ENCODE measurements around the gene DCDC1.
"Not testable (repeated sequence)": the region's sequence is repeated elsewhere in the genome, so short reads cannot be mapped to it uniquely, and the experiment has no call there.

Gene DCDC1

DNA sequence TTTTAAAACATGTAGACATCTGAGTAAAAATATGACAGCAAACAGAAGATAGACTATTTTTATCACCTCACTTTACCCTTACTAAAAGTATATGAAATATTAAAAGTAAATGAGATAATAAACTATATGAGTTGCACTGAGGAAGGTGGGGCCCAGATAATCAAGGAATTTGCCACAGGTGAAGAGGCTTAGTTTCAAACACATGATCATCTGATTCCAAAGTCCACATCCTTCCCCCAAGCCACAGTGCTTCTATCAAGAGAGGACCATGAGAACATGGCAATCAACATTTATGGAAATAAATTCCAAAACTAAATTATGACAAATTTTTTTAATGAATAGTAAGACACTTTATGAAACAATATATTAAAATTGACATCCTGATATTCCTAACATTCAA is 384.0 kb downstream of the DCDC1 start:
- DNase-seq (ENCODE audit: low spot score), result no peak

DNA sequence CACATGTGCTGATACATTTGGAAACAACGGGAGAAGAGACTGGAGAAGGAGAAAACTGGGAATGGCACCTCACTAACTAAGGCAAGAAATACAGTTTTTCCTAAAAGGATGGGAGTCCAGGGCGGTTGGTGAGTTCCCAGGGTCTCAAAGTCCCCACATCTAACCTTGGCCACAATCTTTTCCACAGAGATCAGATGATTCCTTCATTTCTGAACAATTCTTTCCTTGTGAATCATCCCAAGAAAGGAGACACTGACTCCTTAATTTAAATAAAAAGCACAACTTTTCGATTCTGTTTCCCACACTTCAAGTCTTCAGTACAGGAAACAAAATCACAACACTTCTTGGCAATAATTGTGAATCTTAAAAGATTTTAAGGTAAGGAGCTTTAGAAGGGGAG is 384.7 kb downstream of the DCDC1 start:
- DNase-seq (ENCODE audit: low spot score), result no peak

- DNase-seq (ENCODE audit: low spot score), result no peak
Observed at GRCh38 chr11:30984442-30984816, 385.1 kb downstream of the DCDC1 start.

DNA sequence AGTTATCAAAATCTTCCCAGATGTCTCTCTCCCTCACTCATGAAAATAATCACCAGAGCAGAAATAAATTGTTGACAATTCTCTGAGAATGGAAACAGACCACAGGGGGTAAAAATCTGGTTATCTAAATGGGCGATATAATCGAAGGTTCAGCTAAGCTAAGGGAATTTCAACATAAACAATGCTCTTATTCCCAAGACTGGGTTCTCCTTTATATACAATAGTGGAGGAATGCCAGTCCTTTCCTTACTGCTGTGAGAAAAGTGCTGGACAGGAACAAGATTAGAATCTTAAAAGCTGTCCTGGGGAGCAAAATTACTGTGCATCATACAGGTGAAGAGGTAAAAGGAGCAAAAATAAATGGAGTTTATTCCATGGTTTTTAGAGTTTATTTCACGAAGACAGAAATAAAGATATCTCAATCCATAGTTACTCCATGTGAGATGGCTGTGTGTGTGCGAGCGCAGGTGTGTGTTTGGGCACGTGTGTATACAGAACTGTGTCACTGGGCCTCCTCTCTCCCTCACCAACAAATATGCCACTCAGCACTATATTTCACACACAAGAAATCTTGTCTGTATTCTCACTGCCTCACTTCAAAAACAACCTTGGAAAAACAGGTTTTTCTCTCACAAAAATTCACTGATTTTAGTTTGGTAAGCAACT is 385.6 kb downstream of the DCDC1 start:
- DNase-seq (ENCODE audit: low spot score), result no peak

GRCh38 chr11:30983143-30983542 is 386.4 kb downstream of the DCDC1 start:
- no peak for DNase-seq (ENCODE audit: low spot score)

- DNase-seq (ENCODE audit: low spot score), result no peak
Observed at GRCh38 chr11:30967579-30967978, 402.0 kb downstream of the DCDC1 start.

DNA sequence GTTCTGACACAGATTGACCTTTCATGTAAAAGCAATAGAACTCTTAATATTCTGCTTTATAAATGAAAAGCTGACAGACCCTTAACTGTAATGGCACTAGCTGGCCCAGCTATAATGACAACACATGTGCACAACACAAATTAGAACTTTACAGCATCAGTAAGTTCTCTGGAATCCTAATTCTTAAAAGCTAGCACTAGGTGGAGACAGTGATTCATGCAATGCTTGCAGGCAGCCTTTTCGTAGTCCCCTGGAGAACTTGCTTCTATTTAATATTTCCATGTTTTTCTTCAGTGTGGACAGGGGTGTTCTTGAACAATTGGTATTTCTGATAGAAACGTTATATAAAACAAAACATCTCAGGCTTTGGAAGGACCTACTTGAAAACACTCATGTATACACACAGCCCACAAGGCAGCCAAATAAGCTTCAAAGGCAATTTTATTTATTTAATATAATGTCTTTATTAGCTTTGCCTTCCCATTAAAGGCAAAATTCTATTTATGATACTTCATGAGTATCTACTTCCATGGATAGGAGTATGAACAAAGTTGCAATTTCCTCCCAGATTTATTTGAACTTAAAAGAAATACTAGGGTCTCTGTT is 409.0 kb downstream of the DCDC1 start:
- peak; percentile 52 for DNase-seq (ENCODE audit: low spot score)

DNA sequence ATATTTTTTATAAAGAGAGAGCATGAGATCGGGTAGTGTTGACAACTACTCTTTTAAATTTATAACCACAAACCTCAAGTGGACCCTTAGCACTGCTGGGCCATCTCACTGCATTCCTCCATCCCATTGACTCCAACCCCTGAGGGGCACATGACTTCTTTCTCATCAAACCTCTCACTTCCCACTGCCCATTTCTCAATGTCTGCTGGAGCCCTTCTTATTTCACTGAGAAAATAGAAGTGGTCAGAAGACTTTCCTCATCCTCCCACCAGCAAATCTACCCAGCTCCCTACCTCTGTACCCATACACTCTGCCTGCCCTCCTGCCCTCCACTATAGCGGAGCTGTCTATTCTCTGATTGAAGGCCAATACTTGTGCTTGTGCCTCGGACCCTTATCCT is 412.8 kb downstream of the DCDC1 start:
- DNase-seq (ENCODE audit: low spot score), result no peak

GRCh38 chr11:30949838-30950237 is 419.7 kb downstream of the DCDC1 start:
- DNase-seq (ENCODE audit: low spot score), result no peak

DNA sequence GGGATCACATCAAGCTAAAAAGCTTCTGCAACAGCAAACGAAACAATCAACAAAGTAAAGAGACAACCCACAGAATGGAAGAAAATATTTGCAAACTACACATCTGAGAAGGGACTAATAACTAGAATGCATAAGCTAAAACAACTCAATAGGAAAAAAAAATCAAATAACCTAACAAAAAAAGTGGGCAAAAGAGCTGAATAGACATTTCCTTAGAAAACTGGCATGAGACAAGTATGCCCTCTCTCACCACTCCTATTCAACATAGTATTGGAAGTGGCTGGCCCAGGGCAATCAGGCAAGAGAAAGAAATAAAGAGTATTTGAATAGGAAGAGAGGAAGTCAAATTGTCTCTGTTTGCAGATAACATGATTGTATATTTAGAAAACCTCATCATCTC is 421.8 kb downstream of the DCDC1 start:
- DNase-seq (ENCODE audit: low spot score), result not testable (repeated sequence)

DNA sequence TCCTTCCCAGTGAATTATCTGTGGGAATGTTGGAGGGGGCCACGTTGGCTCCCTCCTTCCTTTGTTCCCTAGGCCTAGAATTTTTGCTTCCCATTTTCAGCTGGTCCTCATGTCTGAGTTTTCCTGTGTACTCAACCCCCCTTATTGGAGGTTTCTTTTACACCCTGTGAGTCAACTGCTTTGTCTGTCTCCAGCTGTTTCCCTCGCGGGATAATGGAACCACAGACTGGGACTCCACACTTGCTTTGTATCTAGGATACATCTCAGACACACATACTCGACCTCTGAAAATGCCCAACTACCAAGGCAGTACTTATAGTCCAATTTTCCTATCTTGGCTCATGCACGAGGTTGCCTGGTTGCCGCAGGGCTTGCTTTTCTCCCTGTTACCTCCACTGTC is 430.7 kb downstream of the DCDC1 start:
- DNase-seq (ENCODE audit: low spot score), result no peak

- DNase-seq (ENCODE audit: low spot score), result no peak
Observed at GRCh38 chr11:30938171-30938570, 431.4 kb downstream of the DCDC1 start.

- no peak for DNase-seq (ENCODE audit: low spot score)
Observed at GRCh38 chr11:30936491-30936890, 433.0 kb downstream of the DCDC1 start.

DNA sequence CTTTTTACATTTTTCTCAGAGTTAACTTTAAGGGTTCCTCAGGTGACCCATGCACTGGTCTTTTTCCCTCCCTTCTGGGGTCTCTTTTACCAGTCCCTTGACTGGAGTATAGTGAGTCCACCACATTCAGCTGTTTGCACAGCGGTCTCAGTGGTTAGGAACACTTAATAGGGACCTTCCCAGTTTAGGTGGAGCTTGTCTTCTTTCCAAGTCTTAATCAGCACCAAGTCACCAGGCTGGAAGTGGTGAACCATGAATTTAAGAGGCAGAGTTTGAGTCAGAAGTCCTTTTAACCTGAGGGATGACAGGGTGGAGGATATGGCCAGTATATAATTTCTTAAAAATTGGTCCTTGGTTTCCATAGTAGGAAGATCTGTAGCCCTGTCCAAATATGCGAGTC is 433.7 kb downstream of the DCDC1 start:
- no peak for DNase-seq (ENCODE audit: low spot score)

DNA sequence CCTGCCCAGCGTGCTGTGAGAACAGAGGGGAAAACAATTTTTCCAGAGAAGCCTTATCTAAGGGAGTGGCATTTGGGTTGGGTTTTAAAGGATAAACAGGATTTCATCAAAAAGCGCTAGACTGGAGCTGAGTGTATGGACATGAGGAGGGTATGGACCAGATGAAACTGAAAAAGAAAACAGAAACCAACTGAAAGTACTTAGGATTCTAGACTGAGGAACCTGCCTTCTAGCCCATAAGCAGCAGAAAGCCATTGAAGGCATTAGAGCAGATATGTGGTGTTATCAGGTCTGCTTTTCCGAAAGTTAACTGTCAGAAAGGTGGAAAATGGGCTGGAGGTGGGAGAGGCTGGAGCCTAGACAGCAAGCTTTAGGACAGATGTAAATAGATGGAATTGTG is 443.4 kb downstream of the DCDC1 start:
- DNase-seq (ENCODE audit: low spot score), result no peak

GRCh38 chr11:30921811-30922210 is 447.7 kb downstream of the DCDC1 start:
- DNase-seq (ENCODE audit: low spot score), result no peak

DNA sequence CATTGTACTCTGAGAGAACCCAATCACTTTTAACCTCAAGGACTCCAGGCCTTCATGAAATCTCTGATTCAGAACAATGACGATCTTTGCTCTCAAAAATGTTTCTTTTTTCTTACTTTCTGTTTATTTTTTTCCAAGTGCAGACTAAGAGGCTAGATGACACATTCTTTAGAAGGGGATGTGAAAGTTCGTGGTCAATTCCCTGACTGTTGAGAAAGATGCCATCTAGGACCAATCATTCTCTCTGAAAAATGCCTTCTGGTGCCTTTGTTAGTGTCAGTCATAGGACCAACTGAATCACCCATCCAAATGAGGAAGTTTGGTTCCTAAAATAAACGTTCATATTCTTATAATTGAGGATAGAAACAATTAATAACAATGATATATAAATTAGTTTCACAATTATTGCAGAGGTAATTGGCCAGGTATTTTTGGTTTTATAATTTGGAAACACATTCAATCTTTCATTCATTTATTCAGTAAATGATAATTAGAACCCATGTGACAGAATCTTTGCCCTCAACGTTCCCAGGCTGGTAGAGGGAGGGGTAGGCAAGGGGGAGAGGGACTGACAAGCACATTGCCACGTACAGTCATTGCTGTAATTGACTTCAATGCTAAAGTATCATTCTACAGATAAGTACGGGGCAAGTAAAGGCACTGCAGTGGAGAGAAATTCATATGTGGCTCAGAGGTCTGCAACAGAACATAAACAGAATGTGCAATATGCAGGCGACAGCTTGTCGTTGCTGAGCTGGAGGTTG is 450.0 kb downstream of the DCDC1 start:
- no peak for DNase-seq (ENCODE audit: low spot score)

- DNase-seq (ENCODE audit: low spot score), result peak; percentile 51
Observed at GRCh38 chr11:30917859-30918478, 451.6 kb downstream of the DCDC1 start.

GRCh38 chr11:30917266-30917665 is 452.3 kb downstream of the DCDC1 start:
- DNase-seq (ENCODE audit: low spot score), result no peak

DNA sequence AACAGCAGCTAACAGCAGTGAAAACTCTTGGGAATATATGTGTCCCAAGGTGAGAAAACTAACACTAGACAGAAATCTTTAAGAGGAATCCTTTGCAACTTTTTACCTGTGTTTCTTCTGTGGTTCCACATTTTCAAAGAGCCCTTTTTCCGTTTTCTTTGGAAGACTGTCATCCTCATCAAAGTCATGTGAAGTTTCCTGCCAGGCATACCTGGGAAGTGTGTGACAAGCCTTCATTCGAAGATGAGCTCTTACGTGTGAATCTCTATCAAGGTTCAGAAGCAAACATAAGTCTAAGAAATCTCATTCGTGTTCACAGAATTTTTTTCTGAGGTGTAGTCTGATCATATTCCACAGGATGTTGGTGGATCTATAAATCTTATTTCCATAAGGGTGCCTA is 452.8 kb downstream of the DCDC1 start:
- DNase-seq (ENCODE audit: low spot score), result no peak

GRCh38 chr11:30914143-30914762 is 455.3 kb downstream of the DCDC1 start:
- peak; percentile 39 for DNase-seq (ENCODE audit: low spot score)

DNA sequence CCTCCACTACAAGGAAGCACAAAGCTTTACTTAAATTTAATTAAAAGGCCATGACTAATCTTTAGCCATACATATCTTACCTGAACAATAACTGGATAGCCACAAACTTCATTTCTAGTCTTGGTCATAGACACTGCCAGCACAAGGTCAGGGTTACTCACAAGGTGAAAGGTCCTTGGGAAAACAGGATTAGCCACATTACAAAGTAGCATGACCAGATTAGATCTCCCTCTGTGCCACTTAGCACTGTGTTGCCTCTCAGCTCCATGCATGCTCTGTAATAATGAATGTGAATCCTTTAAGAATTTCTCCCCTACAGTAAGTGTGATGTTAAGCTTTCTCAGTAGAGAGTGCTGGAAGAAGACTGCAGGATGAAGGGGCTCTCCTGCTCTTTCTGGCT is 458.3 kb downstream of the DCDC1 start:
- no peak for DNase-seq (ENCODE audit: low spot score)

- DNase-seq (ENCODE audit: low spot score), result no peak
Observed at GRCh38 chr11:30908857-30909256, 460.7 kb downstream of the DCDC1 start.
